GM21723 (cell line): ENCODE data around the gene METTL17.
"Not testable (repeated sequence)": the region's sequence is repeated elsewhere in the genome, so short reads cannot be mapped to it uniquely, and the experiment has no call there.

ENCODE experiments used
- ATAC-seq: cut with Tn5 transposase; IDR thresholded peaks from one replicate; pipeline ENCODE4 v1.9.1; 2021; ENCODE audit warnings: mild to moderate bottlenecking, moderate library complexity; ENCODE audit not compliant: unreplicated experiment

Gene METTL17

GRCh38 chr14:21023817-21024584 lies 34.2 kb downstream of the METTL17 start:
- no peak for ATAC-seq

GRCh38 chr14:21024585-21025370 lies 35.0 kb downstream of the METTL17 start, which contains the start of gene NDRG2:
Gene NDRG2 (minus strand): TSS chr14:21025061. CDS start chr14:21023315, 1,746 bp downstream.
- peak; percentile 63 for ATAC-seq

- no peak for ATAC-seq
Measured at GRCh38 chr14:21025371-21026273, 35.8 kb downstream of the METTL17 start.

GRCh38 chr14:21026274-21026987 lies 36.7 kb downstream of the METTL17 start:
- ATAC-seq: no peak

GRCh38 chr14:21026988-21027315 lies 37.2 kb downstream of the METTL17 start:
- ATAC-seq: no peak

GRCh38 chr14:21029917-21030316 lies 40.1 kb downstream of the METTL17 start, which contains the start of gene TPPP2:
Gene TPPP2 (plus strand): TSS chr14:21030217. CDS start chr14:21030582, 365 bp downstream.
- ATAC-seq: no peak

- no peak for ATAC-seq
Measured at GRCh38 chr14:21030531-21030930, 40.8 kb downstream of the METTL17 start.

GRCh38 chr14:21032326-21033132 lies 42.7 kb downstream of the METTL17 start:
- no peak for ATAC-seq

GRCh38 chr14:21033133-21033698 lies 43.4 kb downstream of the METTL17 start:
- no peak for ATAC-seq

- no peak for ATAC-seq
Measured at GRCh38 chr14:21034707-21035106, 44.9 kb downstream of the METTL17 start, which contains the start of gene RNASE13. Gene RNASE13 (minus strand): TSS chr14:21034807. CDS start chr14:21034288, 519 bp downstream.

GRCh38 chr14:21036751-21037150 lies 47.0 kb downstream of the METTL17 start:
- no peak for ATAC-seq

GRCh38 chr14:21037156-21037555 lies 47.4 kb downstream of the METTL17 start:
- ATAC-seq: no peak

GRCh38 chr14:21038441-21039422 lies 49.0 kb downstream of the METTL17 start:
- no peak for ATAC-seq

GRCh38 chr14:21039585-21040369 lies 50.0 kb downstream of the METTL17 start:
- ATAC-seq: no peak

- ATAC-seq: no peak
Measured at GRCh38 chr14:21040370-21040925, 50.7 kb downstream of the METTL17 start.

- not testable (repeated sequence) for ATAC-seq
Measured at GRCh38 chr14:21040941-21041340, 51.2 kb downstream of the METTL17 start.
